Heart left ventricle (tissue), 13 donors: ENCODE results near the gene TSPAN14.
A peak's percentile ranks its signal among the peaks of the same experiment; 100 is the strongest.

Experiments
- CTCF ChIP-seq, 12 donors: fragments of 200-600 bp; sonication (generic) in 4 of 12; IDR thresholded peaks; one replicate each; pipeline versions ENCODE4 v1.5.0 to v1.8.0; 2018 to 2022; ENCODE audit warnings: antibody characterized with exemption in 12 of 12, mild to moderate bottlenecking in 5 of 12
- POLR2A ChIP-seq, 2 donors: fragments of 450-650 bp; IDR thresholded peaks; one replicate each; pipeline ENCODE4 v1.6.1; 2017; ENCODE audit warnings: antibody characterized with exemption in 2 of 2, mild to moderate bottlenecking in 2 of 2, moderate library complexity in 2 of 2
- donor health status: ischemic (EF 13 %, LVEDD 7.1; RV severe dilation, severe dysfunction).
- donor health status: DM: no; HTN: yes; CAD: no.
- donor health status: DM: no; HTN: no; CAD: no.
- donor health status: ischemic (EF 25% LVEDD 6.9; RV normal size, moderate dysfunction).
- donor health status: ischemic (EF 25% LVEDD 5.7; RV mildly dilated, moderate dysfunction).
- donor health status: ischemic (EF 35%, LVEDD 5.7; RV mildly dilated, moderate dysfunction).
- donor health status: nonischemic (EF 11% LVEDD 7.7; RV severe dilation, severe dysfunction).
- donor health status: DM: yes; HTN: yes; CAD: no.
- donor health status: PGD.
- donor health status: ischemic (EF 29% LVEDD 5.4; RV normal size, mild dysfunction).
- donor health status: nonischemic (EF 23%, LVEDD 6.1; RV moderate dilation, normal function).

GRCh38 chr10:80444646-80445319 is 9.3 kb upstream of the TSPAN14 start:
- TF ChIP-seq CTCF (IDR thresholded peaks at IDR 0.05) (peak; percentile 60 to 94 (median 78)), POLR2A (IDR thresholded peaks at IDR 0.05) (no peak)
